ENCODE results near the gene DENND4A.
"Not testable (repeated sequence)": the region's sequence is repeated elsewhere in the genome, so short reads cannot be mapped to it uniquely, and the experiment has no call there.

Gene DENND4A

GRCh38 chr15:65818927-65819562, 27.0 kb upstream of the DENND4A start:
- no peak for DNase-seq

GRCh38 chr15:65816441-65816840, 24.3 kb upstream of the DENND4A start:
- DNase-seq = no peak

GRCh38 chr15:65816008-65816407, 23.9 kb upstream of the DENND4A start:
- not testable (repeated sequence) for DNase-seq

- not testable (repeated sequence) for DNase-seq
Measured at GRCh38 chr15:65814271-65814670, 22.2 kb upstream of the DENND4A start.

- DNase-seq = no peak
Measured at GRCh38 chr15:65812916-65813315, 20.8 kb upstream of the DENND4A start.

- no peak for DNase-seq
Measured at GRCh38 chr15:65812467-65812866, 20.4 kb upstream of the DENND4A start.

GRCh38 chr15:65811835-65812234, 19.7 kb upstream of the DENND4A start:
- DNase-seq = no peak

- not testable (repeated sequence) for DNase-seq
Measured at GRCh38 chr15:65811011-65811733, 19.1 kb upstream of the DENND4A start.

GRCh38 chr15:65806397-65806796, 14.3 kb upstream of the DENND4A start:
- no peak for DNase-seq

- no peak for DNase-seq
Measured at GRCh38 chr15:65805019-65805745, 13.1 kb upstream of the DENND4A start.

- DNase-seq = no peak
Measured at GRCh38 chr15:65804252-65804931, 12.3 kb upstream of the DENND4A start.

- DNase-seq = no peak
Measured at GRCh38 chr15:65801229-65801805, 9.2 kb upstream of the DENND4A start.

GRCh38 chr15:65796610-65797078, 4.6 kb upstream of the DENND4A start:
- no peak for DNase-seq

GRCh38 chr15:65795663-65796216, 3.6 kb upstream of the DENND4A start:
- DNase-seq = no peak

- no peak for DNase-seq
Measured at GRCh38 chr15:65793818-65794104, 1.7 kb upstream of the DENND4A start.

- no peak for DNase-seq
Measured at GRCh38 chr15:65792988-65793817, 1.1 kb upstream of the DENND4A start.

- DNase-seq = no peak
Measured at GRCh38 chr15:65791335-65792137, 557 bp downstream of the DENND4A start.

GRCh38 chr15:65790694-65791334, 1.3 kb downstream of the DENND4A start:
- no peak for DNase-seq

GRCh38 chr15:65789759-65790425, 2.2 kb downstream of the DENND4A start:
- no peak for DNase-seq

GRCh38 chr15:65789105-65789504, 3.0 kb downstream of the DENND4A start:
- no peak for DNase-seq
